GM23338 (cell line): ENCODE measurements around the gene HTRA2. TPM values are rescaled to one million over a fixed set of nuclear protein-coding genes. Genes with fewer than 3 reads are reported as not detected.

Experiments used
- ATAC-seq: fragments of 200-7000 bp; cut with Tn5 transposase; 3 replicates; pipeline ENCODE4 v1.9.1; 2020
- DNase-seq: peaks from one replicate; pipeline ENCODE4 v3.0.0-alpha.2; 2015; ENCODE audit warnings: low spot score
- H2AFZ ChIP-seq: fragments of 200-600 bp; sonication (generic); 2 replicates; pipeline ENCODE4 v1.8.0; 2016; ENCODE audit warnings: antibody characterized with exemption, mild to moderate bottlenecking, moderate library complexity
- H3F3A ChIP-seq: fragments of 200-600 bp; sonication (generic); replicated peaks from 2 replicates; pipeline ENCODE4 v1.8.0; 2017; ENCODE audit warnings: antibody characterized with exemption, mixed run types, low read depth
- H3K27ac ChIP-seq: fragments of 200-600 bp; sonication (generic); 2 replicates; pipeline ENCODE4 v1.6.1; 2016; ENCODE audit warnings: low read depth
- H3K27me3 ChIP-seq: fragments of 200-600 bp; sonication (generic); 2 replicates; pipeline ENCODE4 v1.8.0; 2016; ENCODE audit warnings: mild to moderate bottlenecking, mixed run types, moderate library complexity; ENCODE audit not compliant: insufficient read depth
- H3K36me3 ChIP-seq: fragments of 200-600 bp; sonication (generic); 2 replicates; pipeline ENCODE4 v1.8.0; 2016; ENCODE audit warnings: mild to moderate bottlenecking; ENCODE audit not compliant: insufficient read depth
- H3K4me1 ChIP-seq: fragments of 200-600 bp; sonication (generic); 2 replicates; pipeline ENCODE4 v1.8.0; 2016; ENCODE audit warnings: mild to moderate bottlenecking, moderate library complexity; ENCODE audit not compliant: insufficient read depth
- H3K4me2 ChIP-seq: fragments of 200-600 bp; sonication (generic); 2 replicates; pipeline ENCODE4 v1.7.1; 2017; ENCODE audit warnings: mixed run types
- H3K4me3 ChIP-seq: fragments of 200-600 bp; sonication (generic); 2 replicates; pipeline ENCODE4 v1.6.1; 2016; ENCODE audit warnings: mixed run types
- H3K79me2 ChIP-seq: fragments of 200-600 bp; sonication (generic); replicated peaks from 2 replicates; pipeline ENCODE4 v1.8.0; 2017; ENCODE audit warnings: mild to moderate bottlenecking; ENCODE audit not compliant: insufficient read depth
- H3K9me2 ChIP-seq: fragments of 200-600 bp; sonication (generic); 2 replicates; pipeline ENCODE4 v1.8.0; 2017; ENCODE audit not compliant: insufficient read depth
- H4K20me1 ChIP-seq: fragments of 200-600 bp; sonication (generic); replicated peaks from 2 replicates; pipeline ENCODE4 v1.8.0; 2017; ENCODE audit warnings: mild to moderate bottlenecking; ENCODE audit not compliant: insufficient read depth
- H3K27ac Mint-ChIP-seq: 2 replicates; pipeline ENCODE4 v1.8.0; 2020; ENCODE audit warnings: inconsistent platforms, mild to moderate bottlenecking, moderate library complexity, mixed read lengths
- H3K27me3 Mint-ChIP-seq: 3 replicates; pipeline ENCODE4 v1.8.0; 2022; ENCODE audit warnings: low read depth, mild to moderate bottlenecking, moderate library complexity, mixed read lengths, inconsistent platforms; ENCODE audit not compliant: insufficient read depth, poor library complexity
- H3K36me3 Mint-ChIP-seq: 3 replicates; pipeline ENCODE4 v1.8.0; 2021; ENCODE audit warnings: low read depth, mild to moderate bottlenecking, inconsistent platforms, moderate library complexity, mixed read lengths
- H3K4me1 Mint-ChIP-seq: 3 replicates; pipeline ENCODE4 v1.8.0; 2020; ENCODE audit warnings: mild to moderate bottlenecking, inconsistent platforms, mixed read lengths
- H3K4me3 Mint-ChIP-seq: 3 replicates; pipeline ENCODE4 v1.8.0; 2021; ENCODE audit warnings: moderate library complexity, mild to moderate bottlenecking, inconsistent platforms, mixed read lengths
- H3K9me3 Mint-ChIP-seq: 3 replicates; pipeline ENCODE4 v1.8.0; 2020; ENCODE audit warnings: moderate library complexity, mild to moderate bottlenecking, inconsistent platforms, mixed read lengths
- CREB1 ChIP-seq: fragments of 250-450 bp; sonication (Bioruptor Pico); IDR thresholded peaks from 2 replicates; pipeline ENCODE4 v1.5.0; 2020; ENCODE audit warnings: low read depth, mild to moderate bottlenecking, moderate library complexity
- EZH2phosphoT487 ChIP-seq: fragments of 200-600 bp; sonication (generic); IDR thresholded peaks from one replicate; pipeline ENCODE4 v1.8.1; 2018; ENCODE audit warnings: antibody characterized with exemption; ENCODE audit not compliant: unreplicated experiment
- JUNB ChIP-seq: IDR thresholded peaks from one replicate; pipeline ENCODE4 v1.6.1; 2016; ENCODE audit warnings: antibody characterized with exemption; ENCODE audit not compliant: unreplicated experiment
- NANOG ChIP-seq: IDR thresholded peaks from 2 replicates; pipeline ENCODE4 v1.6.1; 2016; ENCODE audit warnings: antibody characterized with exemption, borderline replicate concordance
- POLR2AphosphoS5 ChIP-seq: IDR thresholded peaks from 2 replicates; pipeline ENCODE4 v1.6.1; 2016; ENCODE audit warnings: antibody characterized with exemption, low read depth
- ZNF114 ChIP-seq: fragments of 250-450 bp; sonication (Bioruptor Pico); IDR thresholded peaks from 2 replicates; pipeline ENCODE4 v1.5.0; 2020; ENCODE audit warnings: mild to moderate bottlenecking, moderate library complexity
- ZNF331 ChIP-seq: fragments of 250-450 bp; sonication (Bioruptor Pico); IDR thresholded peaks from 2 replicates; pipeline ENCODE4 v1.5.0; 2020; ENCODE audit warnings: low read depth, mild to moderate bottlenecking, moderate library complexity
- polyA plus RNA-seq: library from polyadenylated mRNA; unstranded; fragments of >200 nt; fragmentation: Nextera tagmentation; extraction: Ambion mirVana; gene quantifications from 2 replicates; pipeline ENCODE4 v1.2.1, GENCODE V29; 2016
- total RNA-seq: library from RNA; depleted of rRNA; stranded (reverse); fragments of >200 nt; shearing (Covaris generic); gene quantifications from 2 replicates; pipeline ENCODE4 v1.2.3, GENCODE V29; 2014
- TF ChIP-seq, protein P1 (sequence below): IDR thresholded peaks from 2 replicates; pipeline ENCODE4 v1.6.1; 2016; ENCODE audit warnings: antibody characterized with exemption
- TF ChIP-seq, protein P2 (sequence below), 2 experiments: fragments of 200-600 bp in 1 of 2; sonication (generic) in 1 of 2; conservative IDR thresholded peaks; 2 replicates each; pipeline versions ENCODE4 v1.5.1 to v1.6.1; 2016 to 2017; ENCODE audit warnings: antibody characterized with exemption in 2 of 2, low read depth in 2 of 2, mild to moderate bottlenecking in 2 of 2, moderate library complexity in 1 of 2
- TF ChIP-seq, protein P3 (sequence below): fragments of 250-450 bp; sonication (Bioruptor Pico); IDR thresholded peaks from 2 replicates; pipeline ENCODE4 v1.5.0; 2020; ENCODE audit warnings: mild to moderate bottlenecking, moderate library complexity

The HTRA2 gene
- total and polyA plus RNA-seq, 2 experiments from 2014 or later, result 17.8 to 19.7 TPM

DNA sequence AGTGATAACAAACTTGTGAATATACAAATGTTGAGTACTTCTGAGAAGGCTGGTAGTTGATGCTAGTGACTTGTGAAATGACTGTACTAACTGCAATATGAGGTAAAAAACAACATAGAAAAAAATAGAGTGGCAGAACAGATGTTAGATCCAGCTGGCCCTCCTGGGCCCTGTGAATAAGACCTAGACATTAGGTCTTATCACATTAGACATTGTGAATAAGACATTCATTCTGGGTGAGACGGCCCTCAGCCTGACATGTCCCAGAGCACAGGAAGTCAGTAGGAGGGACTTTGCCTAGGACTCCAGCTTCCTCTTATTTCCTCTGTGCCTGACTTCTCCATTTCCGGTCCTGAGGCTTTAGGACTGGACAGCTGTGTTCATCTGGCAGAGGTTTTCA lies 47.7 kb downstream of the HTRA2 start (continued):
- TF ChIP-seq EZH2phosphoT487, result no peak
- TF ChIP-seq ZNF331 (CRISPR knock-in tag), result no peak
- TF ChIP-seq, protein P1, sequence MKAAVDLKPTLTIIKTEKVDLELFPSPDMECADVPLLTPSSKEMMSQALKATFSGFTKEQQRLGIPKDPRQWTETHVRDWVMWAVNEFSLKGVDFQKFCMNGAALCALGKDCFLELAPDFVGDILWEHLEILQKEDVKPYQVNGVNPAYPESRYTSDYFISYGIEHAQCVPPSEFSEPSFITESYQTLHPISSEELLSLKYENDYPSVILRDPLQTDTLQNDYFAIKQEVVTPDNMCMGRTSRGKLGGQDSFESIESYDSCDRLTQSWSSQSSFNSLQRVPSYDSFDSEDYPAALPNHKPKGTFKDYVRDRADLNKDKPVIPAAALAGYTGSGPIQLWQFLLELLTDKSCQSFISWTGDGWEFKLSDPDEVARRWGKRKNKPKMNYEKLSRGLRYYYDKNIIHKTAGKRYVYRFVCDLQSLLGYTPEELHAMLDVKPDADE, result no peak
- no peak for TF ChIP-seq ZNF114
- TF ChIP-seq POLR2AphosphoS5, result no peak
- TF ChIP-seq NANOG, result no peak
- no peak for TF ChIP-seq CREB1 (CRISPR knock-in tag)
- TF ChIP-seq, protein P2, sequence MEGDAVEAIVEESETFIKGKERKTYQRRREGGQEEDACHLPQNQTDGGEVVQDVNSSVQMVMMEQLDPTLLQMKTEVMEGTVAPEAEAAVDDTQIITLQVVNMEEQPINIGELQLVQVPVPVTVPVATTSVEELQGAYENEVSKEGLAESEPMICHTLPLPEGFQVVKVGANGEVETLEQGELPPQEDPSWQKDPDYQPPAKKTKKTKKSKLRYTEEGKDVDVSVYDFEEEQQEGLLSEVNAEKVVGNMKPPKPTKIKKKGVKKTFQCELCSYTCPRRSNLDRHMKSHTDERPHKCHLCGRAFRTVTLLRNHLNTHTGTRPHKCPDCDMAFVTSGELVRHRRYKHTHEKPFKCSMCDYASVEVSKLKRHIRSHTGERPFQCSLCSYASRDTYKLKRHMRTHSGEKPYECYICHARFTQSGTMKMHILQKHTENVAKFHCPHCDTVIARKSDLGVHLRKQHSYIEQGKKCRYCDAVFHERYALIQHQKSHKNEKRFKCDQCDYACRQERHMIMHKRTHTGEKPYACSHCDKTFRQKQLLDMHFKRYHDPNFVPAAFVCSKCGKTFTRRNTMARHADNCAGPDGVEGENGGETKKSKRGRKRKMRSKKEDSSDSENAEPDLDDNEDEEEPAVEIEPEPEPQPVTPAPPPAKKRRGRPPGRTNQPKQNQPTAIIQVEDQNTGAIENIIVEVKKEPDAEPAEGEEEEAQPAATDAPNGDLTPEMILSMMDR (conservative IDR thresholded peaks at IDR 0.05; ENCODE audit: low read depth in 2 of 2), result no peak

DNA sequence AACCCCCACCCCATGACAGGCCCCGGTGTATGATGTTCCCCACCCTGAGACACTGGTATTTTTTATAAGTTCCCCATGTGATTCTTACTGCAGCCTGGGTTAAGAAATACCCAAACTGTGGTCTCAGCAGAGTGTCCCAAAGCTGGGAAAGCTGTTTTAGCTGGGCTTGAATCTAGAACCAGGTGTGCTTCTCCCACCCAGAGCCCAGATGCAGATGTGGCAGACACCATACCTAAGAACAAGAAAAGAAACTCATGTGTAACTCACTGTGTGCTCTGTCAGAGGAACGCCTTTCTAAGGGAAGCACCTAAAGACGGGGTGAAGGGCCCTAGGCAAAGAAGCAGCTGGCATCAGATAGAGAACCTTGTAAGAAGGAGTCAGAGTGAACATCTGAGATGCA lies 48.7 kb downstream of the HTRA2 start:
- no peaks in the 10 kb centered on the region for H3K4me1 ChIP-seq
- H3K27me3 ChIP-seq, result no peaks in the 10 kb centered on the region
- H3K9me2 ChIP-seq, result no peaks in the 10 kb centered on the region
- no peak for TF ChIP-seq JUNB
- TF ChIP-seq, protein P3, sequence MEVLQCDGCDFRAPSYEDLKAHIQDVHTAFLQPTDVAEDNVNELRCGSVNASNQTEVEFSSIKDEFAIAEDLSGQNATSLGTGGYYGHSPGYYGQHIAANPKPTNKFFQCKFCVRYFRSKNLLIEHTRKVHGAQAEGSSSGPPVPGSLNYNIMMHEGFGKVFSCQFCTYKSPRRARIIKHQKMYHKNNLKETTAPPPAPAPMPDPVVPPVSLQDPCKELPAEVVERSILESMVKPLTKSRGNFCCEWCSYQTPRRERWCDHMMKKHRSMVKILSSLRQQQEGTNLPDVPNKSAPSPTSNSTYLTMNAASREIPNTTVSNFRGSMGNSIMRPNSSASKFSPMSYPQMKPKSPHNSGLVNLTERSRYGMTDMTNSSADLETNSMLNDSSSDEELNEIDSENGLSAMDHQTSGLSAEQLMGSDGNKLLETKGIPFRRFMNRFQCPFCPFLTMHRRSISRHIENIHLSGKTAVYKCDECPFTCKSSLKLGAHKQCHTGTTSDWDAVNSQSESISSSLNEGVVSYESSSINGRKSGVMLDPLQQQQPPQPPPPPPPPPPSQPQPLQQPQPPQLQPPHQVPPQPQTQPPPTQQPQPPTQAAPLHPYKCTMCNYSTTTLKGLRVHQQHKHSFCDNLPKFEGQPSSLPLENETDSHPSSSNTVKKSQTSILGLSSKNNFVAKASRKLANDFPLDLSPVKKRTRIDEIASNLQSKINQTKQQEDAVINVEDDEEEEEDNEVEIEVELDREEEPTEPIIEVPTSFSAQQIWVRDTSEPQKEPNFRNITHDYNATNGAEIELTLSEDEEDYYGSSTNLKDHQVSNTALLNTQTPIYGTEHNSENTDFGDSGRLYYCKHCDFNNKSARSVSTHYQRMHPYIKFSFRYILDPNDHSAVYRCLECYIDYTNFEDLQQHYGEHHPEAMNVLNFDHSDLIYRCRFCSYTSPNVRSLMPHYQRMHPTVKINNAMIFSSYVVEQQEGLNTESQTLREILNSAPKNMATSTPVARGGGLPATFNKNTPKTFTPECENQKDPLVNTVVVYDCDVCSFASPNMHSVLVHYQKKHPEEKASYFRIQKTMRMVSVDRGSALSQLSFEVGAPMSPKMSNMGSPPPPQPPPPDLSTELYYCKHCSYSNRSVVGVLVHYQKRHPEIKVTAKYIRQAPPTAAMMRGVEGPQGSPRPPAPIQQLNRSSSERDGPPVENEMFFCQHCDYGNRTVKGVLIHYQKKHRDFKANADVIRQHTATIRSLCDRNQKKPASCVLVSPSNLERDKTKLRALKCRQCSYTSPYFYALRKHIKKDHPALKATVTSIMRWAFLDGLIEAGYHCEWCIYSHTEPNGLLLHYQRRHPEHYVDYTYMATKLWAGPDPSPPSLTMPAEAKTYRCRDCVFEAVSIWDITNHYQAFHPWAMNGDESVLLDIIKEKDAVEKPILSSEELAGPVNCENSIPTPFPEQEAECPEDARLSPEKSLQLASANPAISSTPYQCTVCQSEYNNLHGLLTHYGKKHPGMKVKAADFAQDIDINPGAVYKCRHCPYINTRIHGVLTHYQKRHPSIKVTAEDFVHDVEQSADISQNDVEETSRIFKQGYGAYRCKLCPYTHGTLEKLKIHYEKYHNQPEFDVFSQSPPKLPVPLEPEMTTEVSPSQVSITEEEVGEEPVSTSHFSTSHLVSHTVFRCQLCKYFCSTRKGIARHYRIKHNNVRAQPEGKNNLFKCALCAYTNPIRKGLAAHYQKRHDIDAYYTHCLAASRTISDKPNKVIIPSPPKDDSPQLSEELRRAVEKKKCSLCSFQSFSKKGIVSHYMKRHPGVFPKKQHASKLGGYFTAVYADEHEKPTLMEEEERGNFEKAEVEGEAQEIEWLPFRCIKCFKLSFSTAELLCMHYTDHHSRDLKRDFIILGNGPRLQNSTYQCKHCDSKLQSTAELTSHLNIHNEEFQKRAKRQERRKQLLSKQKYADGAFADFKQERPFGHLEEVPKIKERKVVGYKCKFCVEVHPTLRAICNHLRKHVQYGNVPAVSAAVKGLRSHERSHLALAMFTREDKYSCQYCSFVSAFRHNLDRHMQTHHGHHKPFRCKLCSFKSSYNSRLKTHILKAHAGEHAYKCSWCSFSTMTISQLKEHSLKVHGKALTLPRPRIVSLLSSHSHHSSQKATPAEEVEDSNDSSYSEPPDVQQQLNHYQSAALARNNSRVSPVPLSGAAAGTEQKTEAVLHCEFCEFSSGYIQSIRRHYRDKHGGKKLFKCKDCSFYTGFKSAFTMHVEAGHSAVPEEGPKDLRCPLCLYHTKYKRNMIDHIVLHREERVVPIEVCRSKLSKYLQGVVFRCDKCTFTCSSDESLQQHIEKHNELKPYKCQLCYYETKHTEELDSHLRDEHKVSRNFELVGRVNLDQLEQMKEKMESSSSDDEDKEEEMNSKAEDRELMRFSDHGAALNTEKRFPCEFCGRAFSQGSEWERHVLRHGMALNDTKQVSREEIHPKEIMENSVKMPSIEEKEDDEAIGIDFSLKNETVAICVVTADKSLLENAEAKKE (CRISPR knock-in tag), result no peak
- no peaks in the 10 kb centered on the region for H3K36me3 ChIP-seq
- no peak overlapping the region for H3K27ac ChIP-seq
- peaks cover 8% of the 10 kb centered on the region for H3K4me1 Mint-ChIP-seq
- H2AFZ ChIP-seq, result no peak overlapping the region
- H3K9me3 Mint-ChIP-seq, result no peaks in the 10 kb centered on the region
- peaks cover 2% of the 10 kb centered on the region for H3K27me3 Mint-ChIP-seq
- H4K20me1 ChIP-seq, result no peaks in the 10 kb centered on the region
- no peaks in the 10 kb centered on the region for H3K79me2 ChIP-seq
- no peak overlapping the region for H3K27ac Mint-ChIP-seq
- H3K4me2 ChIP-seq, result no peak overlapping the region
- no peaks in the 10 kb centered on the region for H3F3A ChIP-seq
- no peak for ATAC-seq
- DNase-seq, result no peak
- no peaks in the 10 kb centered on the region for H3K36me3 Mint-ChIP-seq
- H3K4me3 ChIP-seq, result no peak overlapping the region
- H3K4me3 Mint-ChIP-seq, result no peak overlapping the region
